ENCODE measurements around the gene ZFHX3. TPM values are rescaled to one million over a fixed set of nuclear protein-coding genes. Genes with fewer than 3 reads are reported as not detected.

The ZFHX3 gene
- total and polyA plus RNA-seq, 10 of the 15 experiments (the other 5 are each of a cell fraction or from before 2014, with no cell fraction given) = 0.68 to 8.6 (median 2.0) TPM

DNA sequence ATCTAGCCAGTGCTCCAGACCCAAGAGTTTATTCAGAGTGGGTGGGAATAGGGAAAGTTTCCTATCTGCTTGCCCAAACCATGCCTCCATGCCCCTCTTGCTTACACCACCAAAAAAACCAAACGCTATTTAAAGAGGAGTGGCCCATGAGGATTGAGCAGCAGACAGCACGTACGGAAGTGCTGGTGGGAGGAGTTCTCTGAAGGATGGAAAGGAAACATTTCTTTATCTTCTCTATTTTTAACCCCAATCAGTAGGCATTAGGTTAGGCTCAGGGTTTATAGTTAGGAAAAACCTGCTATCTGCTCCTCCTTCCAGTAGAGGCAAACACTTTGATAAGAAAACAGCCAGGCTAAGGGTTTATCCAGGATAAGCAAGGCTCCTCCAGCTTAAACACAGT is 235.3 kb downstream of the ZFHX3 start (continued):
- TF ChIP-seq E2F8 (IDR thresholded peaks at IDR 0.05; ENCODE audit: low read depth, partially characterized antibody) = no peak
- TF ChIP-seq EZH2 (IDR thresholded peaks at IDR 0.05; ENCODE audit: borderline replicate concordance, control insufficient read depth, low read depth, low read length) = no peak

GRCh38 chr16:72811876-72812275 is 236.1 kb downstream of the ZFHX3 start:
- peaks cover 16% of the 10 kb centered on the region; the same call in 1 of the 2 replicates for H3K4me1 ChIP-seq (ENCODE audit: control insufficient read depth, insufficient read depth, low read length)
- ChIA-PET RAD21 (ENCODE audit: unreplicated experiment) (no interaction called here), POLR2A (no interaction called here), SMC1A (ENCODE audit: uncharacterized antibody, unreplicated experiment) (interaction anchor here (1.2 to 1.6 kb wide), 2 partner anchors 20 to 319 kb away, joined by 3 to 6 read pairs; no protein-coding TSS in a partner anchor), CTCF (no interaction called here)
- H3K27me3 ChIP-seq (replicated peaks in 1 of 2; ENCODE audit: control insufficient read depth in 2 of 2, insufficient read depth in 2 of 2, low read length in 1 of 2) = no peaks in the 10 kb centered on the region
- no peak overlapping the region for H2AFZ ChIP-seq (ENCODE audit: control insufficient read depth, low read depth, low read length)
- H3K36me3 ChIP-seq (ENCODE audit: control insufficient read depth in 2 of 2, insufficient read depth in 2 of 2, low read length in 1 of 2) = peaks cover 0 to 3% of the 10 kb centered on the region in 2 experiments; a peak in 2 of 4 replicates
- DNase-seq (ENCODE audit: low read depth, low spot score) (no peak), ATAC-seq (no peak), FAIRE-seq (no peak)
- in situ Hi-C loops (cut with MboI) (no loop called here), intact Hi-C loops (cut with micrococcal nuclease; ENCODE audit: unreplicated experiment) (no loop called here)
- no peak overlapping the region for H3K27ac ChIP-seq (ENCODE audit: control insufficient read depth, insufficient read depth)
- no peak overlapping the region for H3K9ac ChIP-seq (ENCODE audit: control insufficient read depth, insufficient read depth, low read length)
- H3K4me3 ChIP-seq = no peak overlapping the region
- 83% methylated on average over 3 of the region's 6 CpGs for WGBS (ENCODE audit: insufficient coverage, insufficient replicate concordance, low lambda C conversion rate, missing lambda C conversion rate)
- H3K9me3 ChIP-seq (replicated peaks; ENCODE audit: control insufficient read depth, insufficient read depth, low read length) = no peaks in the 10 kb centered on the region
- no TSS peak for BruUV-seq (replicated peaks)
- H3K79me2 ChIP-seq (ENCODE audit: control insufficient read depth, insufficient read depth, low read length) = no peaks in the 10 kb centered on the region
- H3K4me2 ChIP-seq (ENCODE audit: control insufficient read depth, insufficient read depth) = no peak overlapping the region
- H4K20me1 ChIP-seq (ENCODE audit: control insufficient read depth, insufficient read depth) = no peaks in the 10 kb centered on the region; the same call in 1 of the 2 replicates
- TF ChIP-seq ZNF622 (IDR thresholded peaks at IDR 0.05) = no peak
- no peak for TF ChIP-seq ZSCAN29 (IDR thresholded peaks at IDR 0.05)
- TF ChIP-seq HDAC2 (IDR thresholded peaks at IDR 0.05) = no peak
- no peak for TF ChIP-seq FOXK2 (IDR thresholded peaks at IDR 0.05)
- TF ChIP-seq MEF2A (IDR thresholded peaks at IDR 0.05; ENCODE audit: insufficient read depth, low read depth, low read length) = no peak
- no peak for TF ChIP-seq ZZZ3 (IDR thresholded peaks at IDR 0.05; ENCODE audit: control insufficient read depth, insufficient read length, low read depth)
